Measurements from ENCODE around the gene SYCP2L.

Gene SYCP2L

GRCh38 chr6:11011787-11012234 is 125.0 kb downstream of the SYCP2L start:
- no peak for DNase-seq

GRCh38 chr6:11012295-11012754 is 125.5 kb downstream of the SYCP2L start:
- no peak for DNase-seq

GRCh38 chr6:11012976-11013720 is 126.3 kb downstream of the SYCP2L start:
- DNase-seq: no peak

GRCh38 chr6:11013721-11014070 is 126.8 kb downstream of the SYCP2L start:
- no peak for DNase-seq

- DNase-seq: no peak
Measured at GRCh38 chr6:11015102-11015501, 128.2 kb downstream of the SYCP2L start.

- no peak for DNase-seq
Measured at GRCh38 chr6:11016452-11016851, 129.6 kb downstream of the SYCP2L start.

GRCh38 chr6:11017090-11017489 is 130.2 kb downstream of the SYCP2L start:
- DNase-seq: no peak

DNA sequence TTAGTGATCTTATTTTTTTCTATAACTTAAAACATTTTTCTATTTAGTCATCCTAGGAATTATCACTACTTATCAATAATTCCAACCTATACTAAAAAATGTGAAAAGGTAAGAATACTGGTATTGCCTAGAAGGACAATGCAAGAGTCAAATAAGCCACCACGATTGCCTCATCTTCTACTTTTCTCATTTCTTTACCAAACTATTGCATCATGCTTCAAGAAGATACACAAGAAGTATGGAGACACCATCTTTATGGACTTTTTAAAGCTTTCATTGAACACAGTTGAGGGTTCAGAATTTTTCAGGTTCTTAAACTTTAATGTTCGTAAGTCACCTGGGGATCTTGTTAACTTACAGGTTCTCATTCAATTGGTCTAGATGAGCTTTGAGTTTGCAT is 131.4 kb downstream of the SYCP2L start:
- no peak for DNase-seq

DNA sequence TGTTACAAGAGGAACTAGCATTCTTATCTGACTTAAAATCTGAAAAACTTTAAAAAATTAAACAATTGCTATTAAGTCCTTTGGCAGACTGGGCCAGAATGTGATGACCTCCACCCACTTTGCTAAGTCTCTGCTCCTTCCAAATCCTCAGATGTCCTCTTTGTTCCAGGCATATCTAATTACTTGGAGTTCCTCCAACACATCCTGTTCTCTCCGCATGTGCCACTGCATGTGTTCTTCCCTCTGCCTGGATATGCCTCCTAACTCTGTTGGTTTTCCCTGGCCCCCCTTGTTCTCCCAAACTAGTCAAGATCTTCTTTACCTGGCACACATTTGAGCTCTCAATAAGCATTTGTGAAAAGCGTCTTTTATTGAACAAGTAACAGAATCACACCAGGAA is 134.2 kb downstream of the SYCP2L start:
- DNase-seq: no peak

- DNase-seq: no peak
Measured at GRCh38 chr6:11021714-11022113, 134.9 kb downstream of the SYCP2L start.

DNA sequence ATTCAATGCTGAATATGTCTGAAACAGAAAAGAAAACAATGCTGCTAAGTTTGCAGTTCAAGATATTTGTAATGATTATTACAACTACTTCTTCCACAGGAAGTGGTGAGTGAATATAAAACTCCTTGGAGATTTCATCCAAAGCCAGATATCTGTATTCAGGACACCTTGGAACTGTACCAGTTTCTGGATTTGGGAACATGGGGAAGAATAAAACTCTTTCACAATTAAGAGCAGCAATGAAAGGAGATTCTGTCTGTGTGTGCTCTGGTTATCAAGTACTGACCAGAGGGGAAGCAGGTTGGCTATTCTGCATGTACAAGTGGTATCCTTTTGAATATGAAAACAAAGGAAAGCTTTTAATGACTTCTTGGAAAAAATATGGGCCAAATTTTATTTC is 136.2 kb downstream of the SYCP2L start:
- no peak for DNase-seq

Measured in activated CD8-positive, alpha-beta memory T cell treated with anti-CD3 and anti-CD28 coated beads, Interleukin-2, amount 50 U/mL, for 4 hours (primary cell).